GM12878 (cell line): ENCODE results near the gene ATG13. TPM values are rescaled to one million over a fixed set of nuclear protein-coding genes. Genes with fewer than 3 reads are reported as not detected.

ENCODE experiments used
- ATAC-seq: fragments of 200-7000 bp; cut with Tn5 transposase; 3 replicates; pipeline ENCODE4 v1.9.1; 2020; ENCODE audit warnings: mild to moderate bottlenecking, moderate library complexity
- BruUV-seq: library from RNA; stranded (reverse); fragments of 400-500 nt; replicated peaks from 2 replicates; lab custom pipeline; 2021; lab: Mats Ljungman, UMichigan
- CTCF ChIA-PET: fragments of 300-600 bp; sonication (Branson Sonifier 250); formaldehyde crosslinking; extraction: SDS; loops from one replicate; lab custom pipeline; 2021; ENCODE audit warnings: inconsistent platforms; lab: Yijun Ruan, JAX
- POLR2A ChIA-PET: fragments of 350-600 bp; formaldehyde crosslinking; extraction: SDS; loops from one replicate; lab custom pipeline; 2021; ENCODE audit warnings: inconsistent platforms; lab: Charles Lee
- RAD21 ChIA-PET: fragments of 300-600 bp; sonication (Branson Sonifier 250); formaldehyde crosslinking; loops from one replicate; lab custom pipeline; 2023; ENCODE audit warnings: antibody characterized with exemption; ENCODE audit not compliant: unreplicated experiment; lab: Charles Lee
- SMC1A ChIA-PET: fragments of 300-600 bp; sonication (Branson Sonifier 250); formaldehyde crosslinking; loops from one replicate; lab custom pipeline; 2023; ENCODE audit not compliant: unreplicated experiment, uncharacterized antibody; lab: Charles Lee
- DNase-seq: peaks from one replicate; pipeline ENCODE4 v3.0.0-alpha.2; 2011; ENCODE audit warnings: low read depth, low spot score
- FAIRE-seq: peaks from 3 replicates; lab custom pipeline; 2011; peaks lifted over from hg19 to GRCh38; lab: Jason Lieb, UNC
- H2AFZ ChIP-seq: 2 replicates; pipeline ENCODE4 v1.6.0; 2011; ENCODE audit warnings: low read depth, low read length, control low read depth; ENCODE audit not compliant: control insufficient read depth
- H3K27ac ChIP-seq: 2 replicates; pipeline ENCODE4 v1.5.1; 2011; ENCODE audit warnings: control low read depth; ENCODE audit not compliant: control insufficient read depth, insufficient read depth
- H3K27me3 ChIP-seq, 2 experiments: replicated peaks in 1 of 2; 2 replicates each; pipeline versions ENCODE4 v1.6.0 to v1.6.1; 2011; ENCODE audit warnings: low read length in 1 of 2; ENCODE audit not compliant: control insufficient read depth in 2 of 2, insufficient read depth in 2 of 2
- H3K36me3 ChIP-seq, 2 experiments: 2 replicates each; pipeline ENCODE4 v1.5.1; 2011; ENCODE audit warnings: low read length in 1 of 2; ENCODE audit not compliant: control insufficient read depth in 2 of 2, insufficient read depth in 2 of 2
- H3K4me1 ChIP-seq: 2 replicates; pipeline ENCODE4 v1.6.1; 2011; ENCODE audit warnings: mild to moderate bottlenecking, low read length, moderate library complexity, mixed read lengths; ENCODE audit not compliant: control insufficient read depth, insufficient read depth
- H3K4me2 ChIP-seq: 2 replicates; pipeline ENCODE4 v1.6.0; 2011; ENCODE audit warnings: control low read depth; ENCODE audit not compliant: control insufficient read depth, insufficient read depth
- H3K4me3 ChIP-seq: fragments of 200-600 bp; sonication (generic); 2 replicates; pipeline ENCODE4 v1.5.1; 2016
- H3K79me2 ChIP-seq: 2 replicates; pipeline ENCODE4 v1.6.0; 2011; ENCODE audit warnings: low read length; ENCODE audit not compliant: control insufficient read depth, insufficient read depth
- H3K9ac ChIP-seq: 2 replicates; pipeline ENCODE4 v1.8.0; 2011; ENCODE audit warnings: low read length, control low read depth, mixed read lengths; ENCODE audit not compliant: control insufficient read depth, insufficient read depth
- H3K9me3 ChIP-seq: replicated peaks from 3 replicates; pipeline ENCODE4 v1.5.1; 2011; ENCODE audit warnings: mild to moderate bottlenecking, low read length; ENCODE audit not compliant: control insufficient read depth, insufficient read depth
- H4K20me1 ChIP-seq: 2 replicates; pipeline ENCODE4 v1.6.0; 2011; ENCODE audit not compliant: control insufficient read depth, insufficient read depth
- ETV6 ChIP-seq, 2 experiments: fragments of 450-650 bp in 1 of 2; IDR thresholded peaks in 1 of 2; conservative IDR thresholded peaks in 1 of 2; 2 replicates each; pipeline ENCODE4 v1.6.1; 2014; ENCODE audit warnings: antibody characterized with exemption in 1 of 2, borderline replicate concordance in 1 of 2, low read depth in 1 of 2, mild to moderate bottlenecking in 1 of 2, moderate library complexity in 1 of 2
- IRF5 ChIP-seq: fragments of 450-650 bp; IDR thresholded peaks from 2 replicates; pipeline ENCODE4 v1.6.1; 2017; ENCODE audit warnings: borderline replicate concordance
- LARP7 ChIP-seq: fragments of 450-650 bp; IDR thresholded peaks from 2 replicates; pipeline ENCODE4 v1.6.1; 2017; ENCODE audit warnings: mild to moderate bottlenecking
- MEF2B ChIP-seq: fragments of 450-650 bp; IDR thresholded peaks from 2 replicates; pipeline ENCODE4 v1.6.1; 2018; ENCODE audit warnings: mild to moderate bottlenecking, moderate library complexity; ENCODE audit not compliant: partially characterized antibody, poor library complexity, severe bottlenecking
- MYB ChIP-seq: fragments of 150-350 bp; IDR thresholded peaks from 2 replicates; pipeline ENCODE4 v1.6.1; 2014; ENCODE audit warnings: mild to moderate bottlenecking, low read depth, low read length, borderline replicate concordance
- RB1 ChIP-seq: fragments of 450-650 bp; formaldehyde crosslinking; IDR thresholded peaks from 2 replicates; pipeline ENCODE4 v1.6.1; 2017; ENCODE audit warnings: mild to moderate bottlenecking, borderline replicate concordance
- SREBF2 ChIP-seq: IDR thresholded peaks from 2 replicates; pipeline ENCODE4 v1.6.1; 2012; ENCODE audit warnings: mild to moderate bottlenecking, low read length
- WRNIP1 ChIP-seq: IDR thresholded peaks from 2 replicates; pipeline ENCODE4 v1.6.1; 2011; ENCODE audit warnings: low read depth, low read length, improper control_type of control experiment, borderline replicate concordance
- ZZZ3 ChIP-seq: IDR thresholded peaks from 2 replicates; pipeline ENCODE4 v1.6.1; 2011; ENCODE audit warnings: low read depth; ENCODE audit not compliant: control insufficient read depth, insufficient read length
- WGBS: methylation state at CpG from one replicate; pipeline ENCODE4 v1.1.6; 2016; ENCODE audit warnings: low lambda C conversion rate; ENCODE audit not compliant: insufficient replicate concordance, insufficient coverage; ENCODE audit errors: missing lambda C conversion rate; 5-methylcytosine and 5-hydroxymethylcytosine counted together
- in situ Hi-C: fragments of 300-500 bp; cut with MboI; formaldehyde crosslinking; loops from 9 replicates; pipeline ENCODE4 v1.14.3; 2018; ENCODE audit warnings: mixed read lengths
- intact Hi-C: fragments of 100-400 bp; cut with micrococcal nuclease; formaldehyde crosslinking; loops from one replicate; pipeline ENCODE4 v1.14.2; 2022; ENCODE audit not compliant: unreplicated experiment
- polyA plus RNA-seq, 11 experiments: library from polyadenylated mRNA; depleted of rRNA in 4 of 11; unstranded in 6 of 11; stranded (reverse) in 5 of 11; fragments of >200 nt; fragmentation: Nextera tagmentation in 4 of 11; fragmentation: Illumina TruSeq in 1 of 11; extraction: Ambion mirVana in 4 of 11; extraction: Trizol in 1 of 11; gene quantifications; 1 replicate in 1 of 11; 2 replicates in 10 of 11; pipeline versions ENCODE4 v1.2.1 to v1.2.3, GENCODE V29; 2011 to 2016; ENCODE audit warnings: inconsistent platforms in 2 of 11, missing spikeins in 2 of 11, low read depth in 1 of 11
- total RNA-seq, 4 experiments: library from RNA; depleted of rRNA in 3 of 4; stranded (reverse); fragments of >200 nt in 3 of 4; fragmentation: Illumina TruSeq in 1 of 4; extraction: Trizol in 1 of 4; gene quantifications; 2 replicates each; pipeline versions ENCODE4 v1.2.1 to v1.2.3, GENCODE V29; 2013 to 2021

Gene ATG13
- total and polyA plus RNA-seq, 10 of the 15 experiments (the other 5 are each of a cell fraction or from before 2014, with no cell fraction given), result 10.9 to 61.6 (median 50.9) TPM

- Histone ChIP-seq H3K4me1 (no peaks in the 10 kb centered on the region), H3K27ac (no peak overlapping the region), H3K36me3 (peaks cover 0 to 1% of the 10 kb centered on the region in 2 experiments; a peak in 2 of 4 replicates), H3K27me3 (no peaks in the 10 kb centered on the region), H3K4me3 (no peak overlapping the region), H3K79me2 (no peaks in the 10 kb centered on the region), H3K9ac (no peak overlapping the region), H4K20me1 (no peaks in the 10 kb centered on the region), H2AFZ (no peak overlapping the region), H3K4me2 (no peak overlapping the region), H3K9me3 (no peaks in the 10 kb centered on the region)
- FAIRE-seq, result no peak
- CTCF ChIA-PET, result no interaction called here
- intact Hi-C loops, result no loop called here
- TF ChIP-seq IRF5, result no peak
- no TSS peak for BruUV-seq
- POLR2A ChIA-PET, result interaction anchor here (0.6 to 0.8 kb wide), 2 partner anchors 102 to 683 kb away, joined by 3 to 4 read pairs; no protein-coding TSS in a partner anchor
- SMC1A ChIA-PET, result interaction anchor here (1.3 kb wide), 1 partner anchor 22 kb away, joined by 3 read pairs; no protein-coding TSS in a partner anchor
- no peak for DNase-seq
- WGBS, result 91% methylated on average over 3 of the region's 3 CpGs
- no peak for ATAC-seq
- RAD21 ChIA-PET, result interaction anchor here (0.7 kb wide), 1 partner anchor 48 kb away, joined by 3 read pairs; the partner anchor contains the start of gene AMBRA1
- in situ Hi-C loops, result no loop called here
Measured at GRCh38 chr11:46641639-46642038, 24.3 kb downstream of the ATG13 start.

GRCh38 chr11:46642627-46643335, 25.4 kb downstream of the ATG13 start:
- Histone ChIP-seq H3K27me3 (no peaks in the 10 kb centered on the region), H3K4me3 (no peak overlapping the region), H3K9ac (no peak overlapping the region), H3K79me2 (no peaks in the 10 kb centered on the region), H3K9me3 (no peaks in the 10 kb centered on the region), H3K4me2 (no peak overlapping the region), H3K27ac (no peak overlapping the region), H4K20me1 (no peaks in the 10 kb centered on the region), H2AFZ (no peak overlapping the region), H3K36me3 (peaks cover 4 to 6% of the 10 kb centered on the region in 2 experiments), H3K4me1 (no peaks in the 10 kb centered on the region)
- intact Hi-C loops, result no loop called here
- ChIA-PET SMC1A (interaction anchor here (0.5 to 1.3 kb wide), 3 partner anchors 8 to 662 kb away, joined by 3 read pairs; no protein-coding TSS in a partner anchor), POLR2A (interaction anchor here (0.6 kb wide), 1 partner anchor 17 kb away, joined by 4 read pairs; no protein-coding TSS in a partner anchor), CTCF (interaction anchor here (0.6 kb wide), 1 partner anchor 510 kb away, joined by 3 read pairs; no protein-coding TSS in a partner anchor), RAD21 (no interaction called here)
- in situ Hi-C loops, result no loop called here
- DNase-seq (no peak), ATAC-seq (no peak), FAIRE-seq (no peak)
- no peak for TF ChIP-seq WRNIP1
- no peak for TF ChIP-seq SREBF2
- no peak for TF ChIP-seq RB1
- no peak for TF ChIP-seq LARP7
- TF ChIP-seq ZZZ3, result no peak
- TF ChIP-seq ETV6 (conservative IDR thresholded peaks at IDR 0.05 in 1 of 2, IDR thresholded peaks at IDR 0.05 in 1 of 2; ENCODE audit: borderline replicate concordance in 1 of 2, low read depth in 1 of 2), result no peak
- TF ChIP-seq MEF2B, result no peak
- no peak for TF ChIP-seq MYB
- BruUV-seq, result no TSS peak
- WGBS, result 97% methylated on average over 8 of the region's 8 CpGs
